Endothelial cell of umbilical vein (primary cell): ENCODE measurements around the gene LDAF1. TPM values are rescaled to one million over a fixed set of nuclear protein-coding genes. Genes with fewer than 3 reads are reported as not detected.

Source experiments
- BruUV-seq: library from RNA; stranded (reverse); fragments of 400-500 nt; replicated peaks from 2 replicates; lab custom pipeline; 2021; lab: Mats Ljungman, UMichigan
- CTCF ChIA-PET: fragments of 300-600, 350-600 bp; sonication (Branson Sonifier 250); formaldehyde crosslinking; loops from one replicate; lab custom pipeline; 2021; ENCODE audit warnings: antibody characterized with exemption, inconsistent platforms; lab: Charles Lee
- POLR2A ChIA-PET: fragments of 300-600, 350-600 bp; sonication (Branson Sonifier 250); formaldehyde crosslinking; loops from one replicate; lab custom pipeline; 2021; ENCODE audit warnings: antibody characterized with exemption, inconsistent platforms; lab: Charles Lee
- DNase-seq: peaks from one replicate; pipeline ENCODE4 v3.0.0-alpha.2; 2011; ENCODE audit warnings: low read depth, low spot score
- FAIRE-seq: peaks from 2 replicates; lab custom pipeline; 2011; peaks lifted over from hg19 to GRCh38; lab: Jason Lieb, UNC
- H2AFZ ChIP-seq: 2 replicates; pipeline ENCODE4 v1.6.0; 2012; ENCODE audit warnings: low read depth, low read length, control low read depth, inconsistent platforms
- H3K27ac ChIP-seq: 2 replicates; pipeline ENCODE4 v1.5.1; 2011; ENCODE audit warnings: low read depth, mild to moderate bottlenecking, control low read depth, low read length, moderate library complexity; ENCODE audit not compliant: insufficient read depth
- H3K27me3 ChIP-seq, 2 experiments: 2 replicates each; pipeline versions ENCODE4 v1.6.0 to v1.6.1; 2011; ENCODE audit warnings: low read length in 2 of 2, mixed read lengths in 1 of 2; ENCODE audit not compliant: control insufficient read depth in 2 of 2, insufficient read depth in 2 of 2
- H3K36me3 ChIP-seq, 2 experiments: 2 replicates in 1 of 2; 3 replicates in 1 of 2; pipeline ENCODE4 v1.5.1; 2011; ENCODE audit warnings: low read length in 2 of 2, mild to moderate bottlenecking in 1 of 2, moderate library complexity in 1 of 2; ENCODE audit not compliant: control insufficient read depth in 2 of 2, insufficient read depth in 2 of 2; ENCODE audit errors: extremely low read depth in 1 of 2
- H3K4me1 ChIP-seq: 3 replicates; pipeline ENCODE4 v1.5.1; 2011; ENCODE audit warnings: mild to moderate bottlenecking, low read length; ENCODE audit not compliant: control insufficient read depth, insufficient read depth; ENCODE audit errors: extremely low read depth
- H3K4me2 ChIP-seq: 2 replicates; pipeline ENCODE4 v1.6.1; 2011; ENCODE audit warnings: low read length, control low read depth, mixed read lengths; ENCODE audit not compliant: insufficient read depth
- H3K4me3 ChIP-seq, 3 experiments: fragments of 200-600 bp in 1 of 3; sonication (generic), shearing (Covaris generic) in 1 of 3; replicated peaks in 1 of 3; 2 replicates each; pipeline ENCODE4 v1.5.1; 2011 to 2016; ENCODE audit warnings: control low read depth in 3 of 3, low read length in 3 of 3, mild to moderate bottlenecking in 2 of 3, inconsistent platforms in 1 of 3, low read depth in 1 of 3, moderate library complexity in 1 of 3; ENCODE audit not compliant: insufficient read depth in 1 of 3
- H3K79me2 ChIP-seq: 2 replicates; pipeline ENCODE4 v1.6.0; 2012; ENCODE audit warnings: low read length, inconsistent platforms; ENCODE audit not compliant: control insufficient read depth, insufficient read depth
- H3K9ac ChIP-seq: replicated peaks from 2 replicates; pipeline ENCODE3; 2011; ENCODE audit warnings: low read length, control low read depth; ENCODE audit not compliant: insufficient read depth; ENCODE audit errors: extremely low read depth
- H3K9me1 ChIP-seq: replicated peaks from 3 replicates; pipeline ENCODE4 v1.6.0; 2011; ENCODE audit warnings: mild to moderate bottlenecking, low read length; ENCODE audit not compliant: control insufficient read depth, insufficient read depth; ENCODE audit errors: extremely low read depth
- H3K9me3 ChIP-seq: replicated peaks from 2 replicates; pipeline ENCODE4 v1.5.1; 2012; ENCODE audit warnings: low read length, inconsistent platforms; ENCODE audit not compliant: control insufficient read depth, insufficient read depth
- H4K20me1 ChIP-seq: replicated peaks from 2 replicates; pipeline ENCODE3; 2011; ENCODE audit warnings: mild to moderate bottlenecking, low read length; ENCODE audit not compliant: control insufficient read depth, insufficient read depth; ENCODE audit errors: extremely low read depth
- CTCF ChIP-seq, 2 donors: IDR thresholded peaks; 1 replicate in 1 of 2; 2 replicates in 1 of 2; pipeline ENCODE4 v1.5.1; 2011; ENCODE audit warnings: low read length in 2 of 2, mild to moderate bottlenecking in 2 of 2, moderate library complexity in 2 of 2, control low read depth in 1 of 2, inconsistent platforms in 1 of 2, low read depth in 1 of 2; ENCODE audit not compliant: insufficient read depth in 1 of 2; ENCODE audit errors: extremely low read depth in 1 of 2
- EZH2 ChIP-seq: IDR thresholded peaks from 2 replicates; pipeline ENCODE4 v1.6.1; 2012; ENCODE audit warnings: borderline replicate concordance, low read depth, mild to moderate bottlenecking, moderate library complexity, low read length, inconsistent platforms; ENCODE audit not compliant: severe bottlenecking
- FOS ChIP-seq: IDR thresholded peaks from 2 replicates; pipeline ENCODE4 v1.6.1; 2011; ENCODE audit warnings: mild to moderate bottlenecking, low read length, moderate library complexity, borderline replicate concordance; ENCODE audit not compliant: insufficient read depth
- GATA2 ChIP-seq: IDR thresholded peaks from 2 replicates; pipeline ENCODE4 v1.7.0; 2011; ENCODE audit warnings: low read depth, mild to moderate bottlenecking, moderate library complexity, mixed read lengths, low read length; ENCODE audit not compliant: insufficient read length, insufficient read depth
- JUN ChIP-seq: IDR thresholded peaks from 2 replicates; pipeline ENCODE4 v1.6.1; 2011; ENCODE audit warnings: borderline replicate concordance, low read depth; ENCODE audit not compliant: insufficient read length, insufficient read depth
- MAX ChIP-seq: IDR thresholded peaks from 2 replicates; pipeline ENCODE4 v1.6.1; 2011; ENCODE audit not compliant: insufficient read depth, insufficient read length
- MYC ChIP-seq: IDR thresholded peaks from one replicate; pipeline ENCODE4 v1.6.1; 2011; ENCODE audit warnings: mild to moderate bottlenecking, low read depth, low read length
- POLR2A ChIP-seq: IDR thresholded peaks from 2 replicates; pipeline ENCODE4 v1.6.1; 2012; ENCODE audit warnings: low read depth, mild to moderate bottlenecking, control low read depth, low read length
- POLR2AphosphoS5 ChIP-seq: IDR thresholded peaks from 2 replicates; pipeline ENCODE4 v1.6.1; 2012; ENCODE audit warnings: low read depth, mild to moderate bottlenecking, control low read depth, low read length, moderate library complexity; ENCODE audit not compliant: insufficient read depth
- dilution Hi-C: fragments of 300-500 bp; cut with MboI; formaldehyde crosslinking; loops from one replicate; pipeline ENCODE4 v1.15.0; 2019; ENCODE audit warnings: low sequenced_read_pairs; ENCODE audit not compliant: extremely low pct_ligation_motif_present
- intact Hi-C: fragments of 100-400 bp; cut with micrococcal nuclease; formaldehyde crosslinking; loops from one replicate; pipeline ENCODE4 v1.10.0; 2022
- polyA plus RNA-seq, 4 experiments: library from polyadenylated mRNA; depleted of rRNA in 3 of 4; stranded (reverse) in 3 of 4; unstranded in 1 of 4; fragments of >200 nt; gene quantifications; 2 replicates each; pipeline versions ENCODE4 v1.2.1 to v1.2.3, GENCODE V29; 2011 to 2012; ENCODE audit warnings: missing spikeins in 1 of 4
- total RNA-seq: library from RNA; stranded (reverse); gene quantifications from 2 replicates; pipeline ENCODE4 v1.2.3, GENCODE V29; 2021

LDAF1 gene
- total and polyA plus RNA-seq, 2 donors (not counting 3 experiments of a cell fraction or from before 2014, with no cell fraction given): 20.4 to 37.5 TPM

- DNase-seq (peak; percentile 65), FAIRE-seq (peak; percentile 94)
- Histone ChIP-seq H3K9ac (no peak overlapping the region), H3K4me2 (no peak overlapping the region), H4K20me1 (no peaks in the 10 kb centered on the region), H2AFZ (no peak overlapping the region), H3K4me3 (no peak overlapping the region), H3K36me3 (peaks cover 0 to 3% of the 10 kb centered on the region in 2 experiments), H3K9me3 (no peaks in the 10 kb centered on the region), H3K9me1 (no peaks in the 10 kb centered on the region), H3K27me3 (no peaks in the 10 kb centered on the region), H3K27ac (no peak overlapping the region), H3K4me1 (peaks cover 13% of the 10 kb centered on the region), H3K79me2 (no peaks in the 10 kb centered on the region)
- ChIA-PET POLR2A (interaction anchor here (0.6 to 1.0 kb wide), 4 partner anchors 53 to 364 kb away, joined by 4 to 5 read pairs (median 4); no protein-coding TSS in a partner anchor), CTCF (interaction anchor here (0.6 to 5.1 kb wide), 26 partner anchors 9 to 1497 kb away, joined by 3 to 117 read pairs (median 4); partner anchors contain the start of gene CRYM)
- TF ChIP-seq CTCF (IDR thresholded peaks at IDR 0.05; ENCODE audit: extremely low read depth in 1 of 2, insufficient read depth in 1 of 2, low read depth in 1 of 2, low read length in 2 of 2) (peak; percentile 49 to 54), FOS (no peak)
- no TSS peak for BruUV-seq
- intact Hi-C loops (loop anchor here (1.0 to 5.0 kb wide), 7 partner anchors 31 to 1165 kb away; partner anchors contain the start of gene CRYM), dilution Hi-C loops (no loop called here)
These were observed 1.6 kb upstream of the LDAF1 start for GRCh38 chr16:21156767-21157467.

GRCh38 chr16:21157632-21158031 is 842 bp upstream of the LDAF1 start:
- ChIA-PET POLR2A (no interaction called here), CTCF (interaction anchor here (1.0 to 5.1 kb wide), 12 partner anchors 11 to 1164 kb away, joined by 3 to 117 read pairs (median 6); no protein-coding TSS in a partner anchor)
- Histone ChIP-seq H3K27ac (no peak overlapping the region), H3K27me3 (no peaks in the 10 kb centered on the region), H3K9me1 (no peaks in the 10 kb centered on the region), H3K4me2 (no peak overlapping the region), H4K20me1 (no peaks in the 10 kb centered on the region), H3K4me1 (peaks cover 13% of the 10 kb centered on the region), H3K9me3 (no peaks in the 10 kb centered on the region), H3K9ac (no peak overlapping the region), H3K36me3 (peaks cover 0 to 3% of the 10 kb centered on the region in 2 experiments), H3K79me2 (no peaks in the 10 kb centered on the region), H2AFZ (no peak overlapping the region), H3K4me3 (no peak overlapping the region)
- BruUV-seq: no TSS peak
- no peak for TF ChIP-seq MAX
- no peak for TF ChIP-seq JUN
- no peak for TF ChIP-seq EZH2
- TF ChIP-seq FOS: no peak
- TF ChIP-seq MYC: no peak
- no peak for TF ChIP-seq POLR2A
- no peak for TF ChIP-seq GATA2
- no peak for TF ChIP-seq CTCF (IDR thresholded peaks at IDR 0.05; ENCODE audit: extremely low read depth in 1 of 2, insufficient read depth in 1 of 2, low read depth in 1 of 2, low read length in 2 of 2)
- TF ChIP-seq POLR2AphosphoS5: no peak
- dilution Hi-C loops (no loop called here), intact Hi-C loops (loop anchor here (1.0 to 5.0 kb wide), 6 partner anchors 81 to 1165 kb away; partner anchors contain the start of gene CRYM)
- DNase-seq (no peak), FAIRE-seq (no peak)
